Fibroblast of skin of back (primary cell): ENCODE results near the gene FRMD4A.
"Not testable (repeated sequence)": the region's sequence is repeated elsewhere in the genome, so short reads cannot be mapped to it uniquely, and the experiment has no call there.

ENCODE experiments used
- DNase-seq: peaks from one replicate; pipeline ENCODE4 v3.0.0-alpha.2; 2013

Gene FRMD4A

DNA sequence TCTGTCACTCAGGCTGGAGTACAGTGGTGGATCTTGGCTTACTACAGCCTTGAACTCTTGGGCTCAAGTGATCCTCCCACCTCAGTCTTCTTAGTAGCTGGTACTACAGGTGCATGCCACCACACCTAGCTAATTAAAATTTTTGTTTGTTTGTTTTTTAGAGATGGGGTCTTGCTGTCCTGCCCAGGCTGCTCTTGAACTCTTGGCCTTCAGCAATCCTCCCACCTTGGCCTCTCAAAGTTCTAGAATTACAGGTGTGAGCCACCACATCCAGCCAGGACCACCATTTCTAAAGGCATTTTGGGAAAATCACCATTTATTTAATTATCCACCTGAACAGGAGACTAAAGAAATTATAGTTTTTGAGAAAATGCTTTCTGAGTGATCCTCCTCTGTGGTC is 491.7 kb downstream of the FRMD4A start:
- no peak for DNase-seq

DNA sequence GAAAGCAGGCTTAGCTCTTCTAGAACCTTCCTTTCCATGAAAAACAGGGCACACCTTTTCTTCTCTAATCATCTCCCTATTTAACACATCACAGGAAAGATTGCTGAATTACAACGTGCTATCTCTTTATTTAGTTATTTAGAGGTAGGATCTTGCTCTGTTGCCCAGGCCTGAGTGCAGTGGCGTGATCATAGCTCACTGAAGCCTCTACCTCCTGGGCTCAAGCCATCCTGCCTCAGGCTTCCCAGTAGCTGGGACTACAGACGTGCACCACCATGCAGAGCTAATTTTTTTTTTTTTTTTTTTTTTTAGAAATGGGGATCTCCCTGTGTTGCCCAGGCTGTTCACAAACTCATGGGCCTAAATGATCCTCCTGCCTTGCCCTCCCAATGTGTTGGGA is 492.8 kb downstream of the FRMD4A start:
- DNase-seq = no peak

DNA sequence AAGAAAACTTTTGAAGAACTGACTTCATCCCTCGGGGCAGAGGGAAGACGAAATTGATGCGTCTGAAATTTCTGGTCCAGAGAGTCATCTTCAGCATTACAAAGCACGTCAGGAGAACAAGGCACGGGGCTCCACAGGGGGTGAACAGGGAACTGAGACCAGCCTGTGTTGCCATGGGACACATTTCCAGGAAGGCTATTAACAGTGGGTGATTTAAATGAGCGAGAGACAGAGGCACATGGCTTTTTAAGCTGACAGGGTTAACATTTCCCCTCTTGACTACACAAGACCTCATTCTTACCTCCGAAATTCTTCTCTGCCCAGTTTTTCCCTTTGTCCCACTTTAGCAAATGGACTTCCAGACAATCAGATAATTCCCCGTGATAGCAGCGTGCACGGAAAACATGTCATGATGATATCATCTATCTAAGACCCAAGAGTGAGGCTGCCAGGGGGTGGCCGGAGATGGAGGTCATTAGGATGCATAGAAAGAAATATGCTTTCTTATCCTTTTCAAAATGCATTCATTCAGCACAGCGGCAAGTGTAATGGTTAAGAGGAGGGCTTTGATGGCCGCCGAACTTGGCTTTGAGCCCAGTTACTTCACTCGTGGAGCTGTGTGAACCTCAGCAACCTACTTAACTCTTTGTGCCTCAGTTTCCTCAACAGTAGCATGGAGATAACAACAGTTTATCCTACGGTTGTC is 496.0 kb downstream of the FRMD4A start:
- peak; percentile 53 for DNase-seq

DNA sequence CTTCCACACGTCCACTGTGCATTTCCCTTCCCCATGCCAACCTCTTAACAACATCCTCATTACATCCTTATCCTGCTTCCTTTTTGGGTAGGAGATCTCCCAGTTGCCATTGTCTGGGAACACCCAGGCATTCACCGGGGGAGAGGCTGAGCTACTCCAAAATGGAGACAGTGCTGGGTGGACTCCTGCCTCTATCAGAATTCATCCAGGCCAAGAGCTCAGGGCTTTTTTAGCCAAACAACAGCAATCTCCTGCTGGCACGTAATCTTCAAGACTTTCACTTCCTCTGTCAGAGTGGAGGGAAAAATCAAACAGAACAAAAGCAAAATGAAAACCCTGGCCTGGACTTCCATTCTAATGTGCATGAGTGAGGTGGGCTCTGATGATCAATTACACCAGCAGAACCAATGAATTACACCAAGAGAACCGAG is 499.0 kb downstream of the FRMD4A start:
- DNase-seq = no peak

DNA sequence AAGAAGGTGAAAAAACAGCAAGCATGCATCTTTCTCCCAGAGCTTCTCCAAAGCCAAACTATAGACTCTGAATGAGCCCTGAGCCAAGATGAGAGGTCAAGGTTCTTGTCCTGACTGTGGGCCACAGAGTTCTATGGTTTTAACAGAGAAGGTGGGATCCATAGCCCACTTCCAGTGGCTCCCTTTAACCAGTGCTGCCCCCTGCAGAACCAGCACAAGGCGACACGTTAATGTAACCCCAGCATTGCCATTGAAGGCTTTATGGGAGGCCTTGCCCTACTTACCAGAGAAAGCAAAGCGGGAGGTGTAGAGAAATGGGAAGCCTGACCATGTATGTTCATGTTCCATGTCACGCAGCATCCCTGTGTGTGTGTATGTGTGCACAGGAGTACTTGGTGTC is 500.3 kb downstream of the FRMD4A start:
- DNase-seq = no peak

DNA sequence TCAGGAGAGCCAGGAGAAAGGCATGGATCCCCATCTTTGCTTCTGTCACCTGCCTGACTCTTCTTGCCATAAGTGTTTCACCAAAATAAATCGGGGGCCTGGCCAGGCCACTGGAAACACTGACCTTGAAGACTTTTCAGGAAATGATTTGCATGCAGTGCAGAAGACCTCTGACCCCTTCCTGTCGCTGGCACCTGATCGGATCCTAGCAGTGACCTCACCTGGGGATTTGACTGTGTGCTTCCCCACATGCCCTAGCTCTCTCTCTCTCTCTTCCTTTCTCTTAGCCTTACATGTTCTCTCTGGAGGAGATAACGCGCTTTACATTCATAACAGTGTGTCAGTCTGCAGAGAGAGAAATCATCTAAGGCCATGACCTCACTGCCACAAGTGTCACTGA is 500.9 kb downstream of the FRMD4A start:
- DNase-seq = no peak

DNA sequence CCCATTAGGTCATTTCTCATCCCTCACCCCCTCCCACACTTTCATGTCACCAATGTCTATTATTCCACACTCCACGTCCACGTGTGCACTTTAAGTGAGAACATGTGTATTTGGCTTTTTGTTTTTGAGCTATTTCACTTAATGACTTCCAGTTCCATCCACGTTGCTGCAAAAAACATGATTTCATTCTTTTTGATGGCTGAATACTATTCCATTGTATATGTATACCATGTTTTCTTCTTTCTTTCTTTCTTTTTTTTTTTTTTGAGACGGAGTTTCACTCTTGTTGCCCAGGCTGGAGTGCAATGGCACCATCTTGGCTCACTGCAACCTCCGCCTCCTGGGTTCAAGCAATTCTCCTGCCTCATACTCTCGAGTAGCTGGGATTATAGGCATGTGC is 502.4 kb downstream of the FRMD4A start:
- DNase-seq = not testable (repeated sequence)

DNA sequence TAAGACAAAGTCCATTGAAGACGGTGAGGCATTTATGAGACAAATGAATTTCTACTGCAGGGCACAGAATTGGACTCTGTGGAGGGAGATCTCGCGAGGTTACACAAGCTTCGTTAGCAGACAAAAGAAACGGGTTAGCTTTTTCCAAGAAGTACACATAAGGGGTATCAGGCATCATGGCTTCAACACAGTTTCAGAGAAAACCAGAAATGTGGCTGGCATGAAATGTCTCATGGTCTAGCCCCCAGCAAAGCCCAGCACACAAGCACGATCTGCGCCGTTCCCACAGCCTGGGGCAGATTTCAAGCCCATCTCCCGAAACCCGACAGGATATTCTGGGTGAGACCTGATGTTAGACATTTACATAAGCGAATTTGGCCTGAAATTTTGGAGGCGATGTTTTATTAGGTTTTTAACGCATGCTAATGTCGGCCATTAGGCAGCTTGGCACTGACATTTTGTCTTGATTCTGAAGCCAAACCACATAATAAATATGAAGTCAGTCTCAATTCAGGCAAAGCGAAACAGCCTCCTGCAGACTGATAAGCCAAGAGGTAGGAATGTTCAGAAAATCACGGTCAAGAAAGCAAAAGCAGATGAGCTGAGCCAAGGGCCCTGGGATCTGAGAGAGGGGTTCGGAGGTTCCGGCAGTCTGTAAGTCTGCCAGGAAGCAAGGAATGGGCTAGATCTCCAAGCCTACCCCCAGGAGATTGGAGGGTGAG is 503.5 kb downstream of the FRMD4A start:
- DNase-seq = no peak

DNA sequence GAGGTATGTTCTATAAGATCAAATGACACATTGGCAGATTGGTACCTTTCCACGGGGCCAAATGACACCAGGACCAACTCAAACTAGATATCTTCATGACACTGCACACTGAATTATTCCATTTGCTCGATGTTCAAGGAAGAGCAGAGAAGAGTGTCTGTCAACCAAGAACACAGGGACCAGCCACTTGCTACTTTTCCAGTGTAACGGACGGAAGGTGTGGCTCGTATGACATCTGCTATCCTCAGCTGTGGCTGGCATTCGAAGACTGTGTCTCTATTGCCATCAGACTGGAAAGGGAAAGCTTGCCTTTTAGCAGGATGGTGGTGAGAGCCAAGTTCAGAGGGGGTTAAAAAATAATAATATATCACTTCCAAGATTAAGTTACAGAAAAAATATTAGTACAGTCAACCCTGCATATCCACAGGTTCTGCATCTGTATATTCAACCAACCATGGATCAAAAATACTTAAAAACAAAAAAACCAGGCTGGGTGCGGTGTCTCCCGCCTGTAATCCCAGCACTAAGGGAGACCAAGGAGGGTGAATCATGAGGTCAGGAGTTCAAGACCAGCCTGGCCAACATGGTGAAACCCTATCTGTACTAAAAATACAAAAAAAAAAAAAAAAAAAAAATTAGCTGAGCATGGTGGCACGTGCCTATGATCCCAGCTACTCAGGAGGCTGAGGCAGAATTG is 506.9 kb downstream of the FRMD4A start:
- no peak for DNase-seq

DNA sequence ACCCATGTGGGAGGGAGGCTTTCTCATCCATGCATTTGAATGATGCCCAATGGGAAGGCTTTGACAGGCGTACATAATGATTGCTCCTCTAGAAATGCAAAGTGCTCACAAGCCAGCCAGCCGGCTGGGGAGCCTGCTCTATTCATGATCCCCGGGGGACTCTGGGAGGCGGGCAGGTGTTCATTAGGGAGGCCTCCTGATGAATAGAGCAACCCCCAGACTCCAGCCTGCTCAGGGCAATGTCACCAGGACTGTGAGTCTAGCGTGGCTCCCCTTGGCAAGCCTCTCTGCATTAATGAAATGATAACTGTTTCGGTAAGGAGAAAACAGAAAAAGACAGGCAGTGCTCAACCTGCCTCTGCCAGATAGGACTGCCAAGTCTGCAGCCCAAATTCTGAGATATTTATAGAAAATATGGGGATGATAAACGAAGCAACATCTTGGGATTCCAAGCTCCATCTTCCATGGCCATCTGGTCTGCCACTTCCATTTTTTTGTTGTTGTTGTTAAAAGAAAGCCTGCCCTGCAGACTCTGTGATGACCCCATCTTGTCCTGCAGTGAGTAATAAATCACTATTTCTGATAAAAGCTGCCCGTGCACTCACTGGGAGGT is 507.5 kb downstream of the FRMD4A start:
- DNase-seq = no peak

DNA sequence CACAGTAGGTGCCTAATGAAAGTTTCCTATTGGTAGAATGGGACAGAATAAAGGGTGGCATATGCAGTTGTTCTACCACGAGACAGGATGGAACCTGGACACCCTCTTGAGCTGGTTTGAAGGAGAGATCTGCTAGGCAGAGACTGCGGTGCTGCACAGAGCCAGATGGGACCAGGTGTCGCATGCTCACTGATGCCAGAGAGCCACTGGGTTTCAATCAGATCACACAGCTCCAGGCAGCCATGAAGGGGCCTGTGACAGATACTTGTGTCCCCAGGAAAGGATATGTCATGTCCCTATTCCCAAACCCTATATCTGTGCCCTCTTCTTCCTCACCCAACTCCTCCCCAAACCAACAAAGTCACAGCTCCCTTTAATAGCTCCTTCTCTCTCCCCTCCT is 508.2 kb downstream of the FRMD4A start:
- no peak for DNase-seq

DNA sequence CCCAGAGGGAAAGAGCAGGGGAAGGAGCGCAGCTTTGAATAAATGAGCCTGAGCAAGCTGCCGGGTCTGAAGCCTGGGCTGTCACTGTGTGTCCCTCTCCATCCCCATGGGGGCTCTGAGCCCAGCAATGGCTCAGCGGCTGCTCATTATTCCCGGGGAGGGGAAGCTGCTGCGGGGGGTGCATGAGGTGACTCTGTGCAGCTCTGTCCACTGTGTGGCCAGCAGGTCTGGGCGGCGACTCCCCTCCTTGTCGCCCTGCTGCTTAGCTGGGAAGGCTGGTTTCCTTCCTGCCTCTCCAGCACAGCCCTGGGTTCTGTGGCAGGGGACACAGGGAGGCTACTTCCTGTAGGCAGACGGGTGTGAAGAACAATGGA is 509.8 kb downstream of the FRMD4A start:
- no peak for DNase-seq

DNA sequence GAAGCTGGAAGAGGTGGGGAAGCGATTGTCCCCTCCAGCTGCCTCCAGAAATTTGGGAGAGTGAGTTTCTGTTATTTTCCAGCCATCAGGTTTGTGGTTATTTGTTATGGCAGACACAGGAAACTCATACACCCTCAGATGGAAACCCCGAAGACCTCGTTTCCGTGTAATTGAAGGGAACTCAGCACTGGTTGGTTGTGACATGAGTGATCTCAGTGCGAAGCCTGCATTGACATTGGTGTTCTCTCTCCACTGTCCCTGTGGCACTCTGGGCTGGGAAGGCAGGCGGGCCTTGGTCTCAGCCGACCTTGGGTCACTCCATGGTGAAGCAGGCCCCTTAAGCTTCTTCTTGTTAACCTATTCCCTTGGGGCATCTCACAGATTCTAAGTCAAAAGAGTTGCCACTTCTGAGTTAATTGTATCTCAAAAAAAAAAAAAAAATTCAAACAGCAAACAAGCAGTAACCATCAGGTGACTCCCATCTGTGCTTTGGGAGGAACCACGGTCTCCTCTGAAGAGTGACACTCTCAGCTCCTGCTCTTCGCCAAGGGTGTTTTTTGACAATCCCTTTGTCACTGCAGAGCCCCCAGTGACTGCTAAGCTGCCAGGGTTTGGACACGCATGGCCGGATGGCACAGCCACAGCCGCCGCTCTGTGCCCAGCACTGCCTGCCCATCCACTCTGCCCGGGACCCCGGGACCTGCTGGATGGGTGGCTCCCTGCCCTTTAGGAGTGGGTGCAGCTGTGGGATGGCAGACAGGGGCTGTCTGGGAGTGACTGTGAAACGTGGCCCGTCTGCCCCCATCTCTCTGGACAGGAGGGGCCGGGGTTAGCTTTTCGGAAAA is 510.4 kb downstream of the FRMD4A start:
- no peak for DNase-seq

DNA sequence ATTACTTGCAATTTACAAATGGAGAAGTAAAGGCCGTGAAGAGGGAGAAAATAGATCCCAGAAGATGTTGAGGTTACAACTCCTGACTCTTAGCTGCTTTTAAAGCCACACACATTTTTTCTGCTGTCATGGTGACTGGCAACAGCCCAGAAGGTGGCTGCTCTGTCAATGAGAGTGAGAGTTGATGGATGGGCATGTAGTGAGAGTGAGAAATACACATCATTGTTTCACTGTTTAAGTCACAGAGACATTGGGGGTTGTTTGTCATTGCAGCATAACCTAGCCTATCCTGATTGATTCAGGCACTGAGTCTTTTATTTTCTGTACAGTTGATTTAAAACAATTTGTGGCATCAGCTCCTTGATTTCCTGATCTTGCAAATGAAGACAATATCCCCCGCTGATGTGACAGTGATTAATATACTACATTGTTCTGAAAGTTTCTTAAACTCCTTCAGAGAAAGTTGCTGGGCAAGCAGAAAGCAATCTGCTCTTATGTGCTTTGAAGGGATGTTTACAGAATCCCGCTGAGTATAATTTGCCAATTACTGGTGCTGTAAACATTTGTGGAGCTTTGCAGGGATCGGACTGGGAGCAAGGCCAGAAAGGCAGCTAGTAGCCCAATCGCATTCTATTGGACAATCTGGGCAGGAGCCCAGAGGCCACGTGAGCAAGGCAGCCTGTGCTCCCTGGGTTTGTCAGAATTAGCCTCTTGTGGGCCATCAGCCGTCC is 514.4 kb downstream of the FRMD4A start:
- peak; percentile 77 for DNase-seq

DNA sequence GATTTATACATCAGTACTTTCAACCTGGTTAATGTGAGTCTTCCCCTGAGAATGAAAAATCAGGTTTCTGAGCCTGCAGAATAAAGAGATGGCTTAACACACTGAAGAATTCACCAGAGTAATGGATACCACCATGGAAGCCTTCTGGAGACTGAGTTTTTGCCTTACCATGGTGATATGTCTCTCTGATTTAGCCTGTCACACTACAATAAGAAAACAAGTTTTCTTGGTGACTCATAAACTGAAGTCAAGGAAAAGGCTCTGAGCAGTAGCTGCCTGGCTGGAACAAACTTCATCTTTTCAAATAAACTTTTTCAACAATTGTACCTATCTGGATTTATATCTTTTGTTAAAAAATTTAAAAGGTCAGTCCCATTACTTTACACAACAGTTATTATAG is 515.0 kb downstream of the FRMD4A start:
- peak; percentile 88 for DNase-seq

DNA sequence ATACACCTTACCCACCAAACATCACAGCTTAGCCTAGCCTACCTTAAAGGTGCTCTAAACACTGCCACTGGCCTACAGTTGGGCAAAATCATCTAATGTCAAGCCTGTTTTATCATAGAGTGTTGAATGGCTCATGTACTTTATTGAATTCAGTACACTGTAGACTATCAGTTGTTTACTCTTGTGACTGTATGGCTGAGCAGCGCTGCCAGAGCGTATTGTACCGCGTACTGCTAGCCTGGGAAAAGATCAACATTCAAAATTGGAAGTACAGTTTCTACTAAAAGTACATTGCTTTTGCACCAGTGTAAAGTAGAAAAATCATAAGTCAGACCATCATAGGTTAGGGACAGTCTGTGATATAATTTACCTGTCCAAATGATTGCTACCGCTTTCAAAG is 517.2 kb downstream of the FRMD4A start:
- no peak for DNase-seq

DNA sequence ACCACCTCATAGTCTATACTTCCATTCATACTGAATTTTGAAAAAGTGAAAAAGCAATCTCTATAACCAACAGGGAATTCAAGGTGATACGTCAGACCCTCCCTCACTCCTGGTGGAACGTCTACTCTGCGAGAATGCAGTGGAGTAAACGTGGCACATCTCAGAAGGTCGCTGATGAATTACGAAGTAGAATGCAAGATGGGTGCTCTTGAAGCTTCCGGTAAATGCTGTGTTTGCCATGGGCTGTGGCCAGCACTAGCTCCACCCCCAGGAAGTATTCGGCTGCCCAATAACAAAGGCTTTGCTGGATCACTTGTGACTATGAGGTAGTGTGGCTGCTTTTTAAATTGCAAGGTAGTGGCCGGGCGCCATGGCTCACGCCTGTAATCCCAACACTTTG is 517.9 kb downstream of the FRMD4A start:
- no peak for DNase-seq

DNA sequence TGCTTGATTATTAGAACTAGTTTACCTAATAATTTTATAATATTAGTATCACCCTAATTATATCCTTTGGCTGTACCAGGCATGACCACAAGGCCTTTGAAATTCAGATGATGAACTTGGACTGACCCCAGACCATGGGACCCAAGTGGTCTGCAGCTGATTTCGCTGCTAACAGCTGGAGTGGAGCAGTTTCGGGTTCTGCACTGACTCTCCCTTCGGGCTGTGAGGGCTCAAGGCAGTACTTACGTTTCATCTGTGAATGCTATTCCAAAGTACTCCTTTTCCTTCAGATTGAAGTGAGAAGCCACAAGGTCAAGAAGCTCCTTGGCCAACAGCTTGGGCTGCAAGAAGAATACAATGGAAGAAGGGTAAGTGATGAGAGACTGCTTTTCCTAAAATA is 520.2 kb downstream of the FRMD4A start:
- no peak for DNase-seq

DNA sequence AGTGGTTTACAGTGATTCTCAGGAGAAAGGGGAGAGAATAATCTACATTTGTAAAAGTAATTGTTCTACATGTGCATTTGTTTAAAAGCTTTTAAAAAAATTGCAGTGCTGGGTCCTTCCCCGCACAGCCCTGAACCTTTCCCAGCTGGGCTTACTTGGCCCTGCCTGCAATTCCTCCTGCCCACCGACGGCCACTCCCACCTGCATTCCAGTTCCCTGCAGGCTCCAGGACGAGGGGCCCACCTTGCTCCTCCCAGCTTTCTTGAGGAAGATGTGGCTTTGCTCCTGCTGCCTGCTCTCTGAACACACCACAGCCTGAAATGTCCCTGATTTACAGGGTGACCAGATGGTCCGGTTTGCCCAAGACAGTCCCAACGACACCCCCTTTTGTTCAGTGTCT is 521.3 kb downstream of the FRMD4A start:
- no peak for DNase-seq

DNA sequence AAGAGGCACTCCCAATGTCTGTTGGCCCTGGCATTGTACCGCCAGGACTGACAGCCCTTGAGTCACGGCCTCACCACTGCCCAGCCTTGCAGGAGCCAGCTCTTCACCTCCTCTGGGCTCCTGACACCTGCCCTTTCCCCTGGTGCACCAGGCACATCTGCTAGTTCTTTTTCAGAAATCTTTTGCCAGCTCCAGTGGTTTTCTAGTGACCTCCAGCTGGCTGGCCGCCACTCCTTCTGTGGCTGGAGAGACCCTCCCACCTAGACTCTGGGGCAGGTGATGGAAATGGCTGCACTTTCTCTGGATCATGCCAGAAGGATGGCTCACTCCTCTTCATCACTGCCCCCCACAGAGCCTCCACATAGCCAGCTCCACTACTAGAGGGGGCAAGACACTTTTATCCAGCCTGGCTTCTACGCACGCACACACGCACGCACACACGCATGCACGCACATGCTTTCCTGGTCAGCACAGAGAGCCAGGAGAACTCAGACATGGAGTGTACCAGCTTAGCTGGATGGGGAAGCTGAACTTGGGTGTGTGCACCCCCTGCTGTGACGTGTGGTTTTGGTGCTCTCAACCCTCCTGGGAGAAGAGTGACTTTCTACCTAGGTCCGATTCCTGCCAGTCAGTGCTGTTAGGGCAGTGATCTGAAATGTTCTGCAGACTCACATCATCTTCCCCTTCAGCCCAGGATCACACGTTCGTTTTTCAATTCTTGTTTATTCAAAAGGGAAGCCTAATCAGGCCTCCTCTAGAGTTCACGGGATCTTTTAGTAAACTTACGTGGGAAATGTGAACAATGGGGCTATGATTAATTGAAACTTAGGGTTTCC is 522.0 kb downstream of the FRMD4A start:
- no peak for DNase-seq

DNA sequence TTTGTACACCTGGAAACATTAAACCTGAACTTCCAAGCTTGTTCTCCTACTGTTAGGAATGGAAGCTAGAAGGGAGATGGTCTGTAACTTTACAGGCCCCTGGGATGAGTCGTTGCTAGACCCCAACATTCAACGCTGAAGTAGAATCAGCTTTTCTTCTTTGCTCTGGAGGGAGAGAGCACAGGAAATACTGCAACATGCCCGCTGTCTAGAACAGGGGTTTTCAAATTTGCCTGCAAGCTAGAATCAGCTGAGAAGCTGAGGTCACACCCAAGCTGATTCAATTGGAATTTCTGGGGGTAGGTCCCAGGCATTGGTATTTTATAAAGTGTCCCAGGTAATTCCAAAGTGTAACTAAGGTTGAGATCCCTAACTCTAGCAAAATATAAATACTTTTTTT is 524.3 kb downstream of the FRMD4A start:
- no peak for DNase-seq
